ENCODE measurements around the gene USP7.
"Not testable (repeated sequence)": the region's sequence is repeated elsewhere in the genome, so short reads cannot be mapped to it uniquely, and the experiment has no call there.

USP7 gene

DNA sequence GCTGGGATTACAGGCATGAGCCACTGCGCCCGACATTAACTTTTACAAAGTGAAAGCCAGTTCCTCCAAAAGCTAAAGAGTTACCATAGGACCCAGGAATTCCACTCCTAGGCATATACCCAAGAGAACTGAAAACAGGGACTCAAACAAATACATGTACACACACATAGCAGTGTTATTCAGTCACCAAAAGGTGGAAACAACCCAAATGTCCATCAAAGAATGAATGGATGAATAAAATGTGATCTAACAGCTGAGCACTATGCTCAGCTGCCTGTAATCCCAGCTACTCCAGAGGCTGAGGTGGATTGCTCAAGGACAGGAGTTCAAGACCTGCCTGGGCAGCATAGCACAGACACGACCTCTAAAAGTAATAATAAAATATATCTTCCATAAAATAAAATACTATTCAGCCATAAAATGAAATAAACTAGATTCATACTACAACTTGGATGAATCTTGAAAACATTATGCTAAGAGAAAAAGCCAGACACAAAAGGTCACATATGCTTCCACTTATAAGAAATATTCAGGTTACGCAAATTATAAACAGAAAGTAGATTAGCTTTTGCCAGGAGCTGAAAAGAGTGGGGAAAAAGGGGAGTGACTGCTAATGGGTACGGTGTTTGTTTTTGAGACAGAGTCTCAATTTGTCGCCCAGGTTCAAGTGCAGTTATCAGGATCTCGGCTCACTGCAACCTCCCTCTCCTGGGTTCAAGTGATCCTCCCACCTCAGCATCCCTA is 9.3 kb upstream of the USP7 start:
- no peak for DNase-seq (ENCODE audit: low spot score)

DNA sequence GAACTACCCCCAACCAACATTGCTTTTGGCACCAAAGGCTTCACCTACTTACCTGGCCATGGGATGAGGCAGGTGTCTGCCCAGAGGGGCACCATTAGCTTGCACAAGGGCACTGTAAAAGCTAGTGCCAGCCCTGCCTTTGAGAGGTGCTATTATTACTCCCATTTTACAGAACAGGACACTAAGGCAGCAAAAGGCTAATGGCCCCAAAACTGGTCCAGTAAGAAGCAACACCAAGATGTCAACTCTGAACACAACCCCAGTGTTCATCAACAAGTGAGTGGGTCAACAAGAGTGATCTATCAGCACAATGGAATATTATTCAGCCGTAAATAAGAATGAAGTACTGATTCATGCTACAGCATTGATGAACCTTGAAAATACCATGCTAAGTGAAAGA is 7.7 kb upstream of the USP7 start:
- no peak for DNase-seq (ENCODE audit: low spot score)

DNA sequence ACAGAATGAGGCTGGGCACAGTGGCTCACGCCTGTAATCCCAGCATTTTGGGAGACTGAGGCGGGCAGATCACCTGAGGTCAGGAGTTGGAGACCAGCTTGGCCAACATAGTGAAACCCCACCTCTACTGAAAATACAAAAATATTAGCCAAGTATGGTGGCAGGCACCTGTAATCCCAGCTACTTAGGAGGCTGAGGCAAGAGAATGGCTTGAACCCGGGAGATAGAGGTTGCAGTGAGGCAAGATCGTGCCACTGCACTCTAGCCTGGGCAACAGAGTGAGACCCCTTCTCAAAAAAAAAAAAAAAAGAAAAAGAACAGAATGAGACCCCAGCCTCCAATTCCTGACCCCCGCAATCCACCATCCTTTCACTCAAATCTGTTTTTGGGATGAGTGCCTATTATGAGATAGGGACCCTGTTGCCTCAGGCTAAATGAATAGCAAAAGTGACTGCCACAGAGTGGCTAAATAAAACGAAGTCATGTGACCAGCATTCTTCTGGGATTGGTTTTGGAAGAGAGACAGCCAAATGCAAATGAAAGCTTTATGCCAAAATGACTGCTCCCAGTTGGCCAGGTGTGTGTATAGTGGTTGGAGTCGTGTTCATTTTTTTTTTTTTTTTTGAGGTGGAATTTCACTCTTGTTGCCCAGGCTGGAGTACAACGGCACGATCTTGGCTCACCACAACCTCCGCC is 5.6 kb upstream of the USP7 start:
- DNase-seq (ENCODE audit: low spot score) = not testable (repeated sequence)

DNA sequence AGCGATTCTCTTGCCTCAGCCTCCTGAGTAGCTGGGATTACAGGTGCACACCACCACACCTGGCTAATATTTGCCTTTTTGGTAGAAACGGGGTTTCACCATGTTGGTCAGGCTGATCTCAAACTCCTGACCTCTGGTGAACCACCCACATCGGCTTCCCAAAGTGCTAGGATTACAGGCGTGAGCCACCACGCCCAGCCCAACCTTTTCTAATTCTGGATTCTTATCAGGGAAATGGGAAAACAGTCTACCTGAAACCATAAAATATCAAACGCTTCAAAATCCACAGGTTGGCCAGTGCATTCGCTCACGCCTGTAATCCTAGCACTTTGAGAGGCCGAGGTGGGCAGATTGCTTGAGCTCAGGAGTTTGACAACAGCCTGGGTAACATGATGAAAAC is 4.3 kb upstream of the USP7 start:
- not testable (repeated sequence) for DNase-seq (ENCODE audit: low spot score)

DNA sequence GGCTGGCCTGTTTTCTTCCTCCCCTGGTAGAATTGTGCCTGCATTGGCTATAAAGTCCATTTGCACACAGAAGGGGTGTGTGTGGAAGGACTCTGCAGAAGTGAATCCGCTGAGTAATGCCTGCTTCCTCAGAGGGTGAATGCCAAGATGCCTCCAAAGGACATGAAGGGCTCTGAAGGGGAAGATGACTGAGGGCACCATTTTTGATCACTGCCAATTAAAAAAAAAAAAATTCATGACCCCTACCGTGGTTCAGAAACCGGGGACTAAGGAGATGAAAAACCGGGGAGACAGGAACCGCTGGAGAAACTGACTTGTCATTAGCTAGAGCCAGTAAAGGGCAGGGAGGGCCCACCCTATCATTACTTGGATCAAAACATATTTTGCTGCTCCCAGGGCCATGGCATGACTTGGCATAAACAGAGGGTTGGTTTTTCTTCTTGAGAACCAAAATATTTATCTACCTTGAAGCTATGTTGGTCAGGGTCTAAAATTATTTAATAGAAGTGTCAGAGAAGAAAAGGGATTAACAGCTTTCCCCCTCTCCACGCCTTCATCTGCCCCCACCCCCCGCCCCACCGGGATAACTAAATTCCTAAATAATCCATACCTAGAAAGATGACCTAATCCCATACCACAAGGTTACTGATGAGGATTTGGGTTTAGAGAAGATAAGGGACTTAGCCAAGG is 3.6 kb upstream of the USP7 start:
- DNase-seq (ENCODE audit: low spot score) = no peak

DNA sequence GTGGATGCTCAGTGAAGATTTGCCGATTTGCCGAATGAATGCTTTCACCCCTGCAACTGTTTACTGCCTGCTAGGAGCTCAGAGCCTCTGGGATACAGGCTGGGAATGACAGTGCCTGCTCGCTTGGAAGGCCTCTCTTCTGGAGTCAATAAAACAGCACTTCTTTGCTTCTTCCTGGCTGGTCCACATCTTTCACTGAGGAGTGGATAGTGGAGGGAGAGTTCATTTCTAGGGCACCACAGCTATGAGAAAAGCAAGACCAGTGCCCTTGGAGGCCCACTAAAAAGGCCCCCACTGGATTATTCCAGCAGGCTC is 3.1 kb upstream of the USP7 start:
- DNase-seq (ENCODE audit: low spot score) = no peak

DNA sequence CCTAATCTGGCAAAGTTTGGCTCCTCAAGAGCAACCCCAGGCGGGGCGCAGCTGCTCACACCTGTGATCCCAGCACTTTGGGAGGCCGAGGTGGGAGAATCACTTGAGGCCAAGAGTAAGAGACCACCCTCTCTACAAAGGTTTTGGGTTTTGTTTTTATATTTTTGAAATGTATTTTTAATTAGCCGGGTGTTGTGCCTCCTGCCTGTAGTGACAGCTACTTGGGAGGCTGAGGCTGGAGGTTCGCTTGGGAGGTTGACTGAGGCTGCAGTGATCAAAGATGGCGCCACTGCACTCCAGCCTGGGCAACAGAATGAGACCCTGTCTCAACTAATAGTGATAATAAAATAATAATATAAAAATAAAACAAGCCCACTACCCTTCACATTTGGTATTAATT is 756 bp upstream of the USP7 start:
- DNase-seq (ENCODE audit: low spot score) = no peak

DNA sequence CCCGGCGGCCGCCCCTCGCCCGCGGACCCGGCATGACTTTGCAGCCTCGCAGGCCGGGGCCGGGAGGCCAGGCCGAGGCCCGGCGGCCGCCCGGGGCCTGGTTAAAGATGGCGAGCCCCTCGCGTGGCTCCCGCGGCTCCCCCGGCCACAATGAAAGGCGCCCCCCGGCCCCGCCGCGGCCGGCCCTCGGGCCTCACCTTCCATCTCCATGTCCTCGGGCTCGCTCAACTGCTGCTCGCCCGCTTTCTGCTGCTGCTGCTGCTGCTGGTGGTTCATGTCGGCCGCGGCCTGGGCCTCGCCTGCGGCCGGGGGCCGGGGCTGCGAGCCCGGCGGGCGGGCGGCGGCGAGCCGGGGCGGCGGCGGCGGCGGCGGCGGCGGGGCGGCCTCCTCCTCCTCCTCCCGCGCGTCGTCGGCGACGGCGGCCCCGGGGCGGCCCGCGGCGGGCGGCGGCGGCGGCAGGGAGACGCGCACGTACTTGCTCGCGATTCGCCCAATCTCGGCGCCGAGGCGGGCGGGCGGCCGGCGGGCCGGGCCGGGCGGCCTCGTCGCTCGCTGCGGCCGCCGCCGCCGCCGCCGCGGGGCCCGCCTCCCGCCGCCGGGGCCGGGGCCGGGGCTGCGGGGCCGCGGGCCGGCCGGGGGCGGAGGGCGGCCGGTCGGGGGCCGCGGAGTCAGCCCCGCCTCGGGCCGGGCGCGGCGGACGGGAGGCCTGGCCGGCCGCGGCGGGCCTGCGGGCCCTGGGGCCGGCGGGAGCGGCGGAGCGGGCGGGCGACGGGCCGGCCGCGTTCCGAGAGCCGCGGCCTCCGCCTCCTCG is 491 bp downstream of the USP7 start:
- DNase-seq (ENCODE audit: low spot score) = no peak

DNA sequence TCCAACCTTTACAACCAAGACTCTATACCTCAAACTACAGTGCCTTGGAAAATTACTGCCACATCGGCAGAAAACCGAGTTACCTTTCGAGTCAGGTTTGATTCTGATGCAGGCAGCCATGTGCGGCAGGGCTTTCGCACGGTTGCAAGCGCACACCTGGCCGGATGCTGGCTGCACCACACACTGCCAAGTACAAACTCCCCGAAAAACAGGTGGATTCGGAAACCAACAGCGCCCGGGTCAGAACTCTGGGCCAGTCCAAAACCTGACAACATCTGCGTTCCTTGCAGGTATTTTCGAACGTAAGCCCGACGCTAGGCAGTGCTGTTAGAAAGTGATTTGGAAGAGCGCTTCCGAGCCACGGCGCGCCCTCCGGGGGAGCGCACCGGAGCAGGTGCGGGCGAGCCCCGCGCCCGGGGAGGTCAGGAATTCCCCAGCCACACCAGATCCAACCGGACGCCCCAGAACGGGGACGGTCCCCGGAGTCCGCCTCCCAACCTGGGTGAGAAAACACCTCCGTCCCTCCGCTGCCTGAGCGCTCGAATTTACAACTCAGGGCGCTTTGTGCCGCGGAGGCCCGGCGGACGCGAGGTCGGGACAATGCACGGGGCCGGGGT is 1.2 kb downstream of the USP7 start:
- DNase-seq (ENCODE audit: low spot score) = peak; percentile 24

DNA sequence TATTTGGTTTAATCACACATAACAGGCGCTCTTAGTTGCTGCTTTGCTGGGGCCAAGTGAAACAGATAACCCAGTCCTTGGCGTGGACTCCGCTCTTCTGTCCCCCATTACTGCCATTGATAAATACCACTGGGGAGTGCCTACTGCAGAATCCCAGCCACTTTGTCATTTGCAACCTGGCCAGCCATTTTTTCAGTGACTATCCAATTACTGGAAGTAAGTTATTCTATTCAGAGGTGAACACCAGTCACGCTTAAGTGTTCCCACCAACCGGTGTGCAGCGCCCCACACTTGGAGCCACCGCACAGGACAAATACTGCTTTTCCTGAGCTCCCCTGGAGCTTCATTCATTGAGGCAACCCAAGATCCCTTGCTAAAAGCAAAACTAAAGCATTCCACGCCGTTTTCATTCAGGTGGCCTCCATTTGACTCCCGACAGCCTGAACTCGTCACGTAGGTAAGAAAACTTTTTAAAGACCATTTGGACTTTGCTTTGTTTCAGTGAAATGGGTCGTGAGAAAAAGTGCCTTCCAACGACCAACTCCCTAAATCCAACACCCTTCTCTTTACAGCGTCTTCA is 1.8 kb downstream of the USP7 start:
- peak; percentile 40 for DNase-seq (ENCODE audit: low spot score)

DNA sequence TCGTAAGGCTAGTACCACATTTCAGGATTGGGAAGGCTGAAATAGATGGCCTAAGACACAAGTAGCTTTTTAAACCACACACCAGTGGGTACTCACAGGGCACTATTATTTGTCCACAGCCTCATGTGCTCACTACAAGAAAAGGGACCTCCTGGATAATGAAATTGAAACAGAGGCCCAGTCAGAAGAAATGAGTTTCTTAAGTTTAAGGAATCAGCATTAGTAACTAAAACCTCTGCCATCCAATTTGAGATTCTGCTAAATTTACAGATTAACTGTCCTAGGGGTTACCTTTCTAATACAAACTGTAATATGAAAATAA is 3.0 kb downstream of the USP7 start:
- DNase-seq (ENCODE audit: low spot score) = no peak

DNA sequence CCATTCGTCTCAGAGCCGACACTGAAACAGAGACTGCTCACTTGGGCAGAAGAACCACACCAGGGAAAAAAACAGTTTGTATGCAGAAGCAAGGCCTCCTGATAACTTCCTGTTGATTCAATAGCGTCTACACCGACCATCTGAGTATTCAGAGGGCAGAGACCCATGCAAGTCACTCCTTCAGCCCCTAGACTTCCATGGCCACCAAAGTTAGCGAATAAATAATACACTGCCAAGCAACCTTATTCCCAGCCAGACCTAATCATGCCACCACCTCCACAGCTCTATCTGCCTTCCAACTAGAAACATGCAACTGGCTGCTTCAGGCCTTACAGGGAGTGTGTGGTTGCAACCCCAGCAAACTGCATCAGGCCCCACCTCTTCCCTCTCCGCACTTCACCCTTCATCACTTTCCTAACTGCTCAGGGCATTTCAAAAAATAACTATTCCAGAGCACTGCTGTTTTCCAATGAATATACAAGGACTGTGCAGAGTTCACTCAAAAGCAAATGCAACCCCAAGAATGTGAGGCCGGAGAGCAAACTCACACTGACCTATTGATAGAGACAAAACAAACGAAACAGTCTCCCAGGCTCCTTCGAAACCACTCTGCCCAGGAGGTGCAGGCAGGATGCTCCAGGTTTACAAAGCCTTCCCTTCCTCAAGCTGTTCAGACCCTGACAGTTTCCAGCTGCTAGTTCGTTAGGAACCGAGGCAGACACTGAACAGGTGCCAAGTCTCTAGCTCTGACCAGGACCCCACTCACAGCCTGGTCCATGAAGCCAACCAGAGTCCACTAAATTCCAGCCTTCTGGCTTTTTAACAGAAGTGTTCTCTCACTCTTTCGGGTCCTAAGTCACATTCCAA is 3.6 kb downstream of the USP7 start:
- no peak for DNase-seq (ENCODE audit: low spot score)

DNA sequence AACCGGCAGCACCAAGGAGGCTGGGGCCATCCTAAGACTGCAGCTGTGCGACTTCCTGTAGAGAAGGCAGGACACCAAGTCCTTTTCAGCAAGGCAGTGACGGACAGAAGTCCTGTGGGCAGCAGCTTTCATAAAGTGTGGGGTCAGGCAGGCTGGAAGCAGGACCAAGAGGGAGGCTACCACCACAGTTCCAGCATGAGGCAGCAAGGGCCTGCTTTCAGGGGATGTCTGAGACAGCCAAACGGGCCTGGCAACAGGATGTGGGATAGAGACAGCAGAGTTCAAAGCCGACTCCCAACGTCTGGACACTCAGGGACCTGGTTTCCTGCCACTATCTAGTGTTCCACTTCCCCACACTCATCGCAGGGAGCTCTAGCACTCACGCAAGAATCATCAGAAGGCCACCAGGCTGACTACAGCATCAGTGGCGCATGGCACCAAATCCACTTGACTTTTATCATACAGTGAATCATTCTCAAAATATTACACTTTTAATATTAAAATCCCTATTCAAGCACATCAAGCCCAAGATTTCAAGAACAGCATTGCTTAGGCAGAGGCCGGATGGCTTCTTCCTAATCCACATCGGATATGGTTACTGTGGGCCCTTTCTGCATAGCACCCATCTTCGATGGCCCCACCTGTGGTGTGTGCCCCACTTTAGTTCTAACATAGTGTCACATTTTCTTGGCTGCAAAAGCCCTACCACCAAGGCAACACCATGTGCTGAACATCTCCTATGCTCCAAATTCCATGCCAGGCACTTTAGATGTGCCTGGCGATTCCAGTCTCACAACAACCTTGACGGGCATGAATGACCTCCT is 5.2 kb downstream of the USP7 start:
- peak; percentile 22 for DNase-seq (ENCODE audit: low spot score)

DNA sequence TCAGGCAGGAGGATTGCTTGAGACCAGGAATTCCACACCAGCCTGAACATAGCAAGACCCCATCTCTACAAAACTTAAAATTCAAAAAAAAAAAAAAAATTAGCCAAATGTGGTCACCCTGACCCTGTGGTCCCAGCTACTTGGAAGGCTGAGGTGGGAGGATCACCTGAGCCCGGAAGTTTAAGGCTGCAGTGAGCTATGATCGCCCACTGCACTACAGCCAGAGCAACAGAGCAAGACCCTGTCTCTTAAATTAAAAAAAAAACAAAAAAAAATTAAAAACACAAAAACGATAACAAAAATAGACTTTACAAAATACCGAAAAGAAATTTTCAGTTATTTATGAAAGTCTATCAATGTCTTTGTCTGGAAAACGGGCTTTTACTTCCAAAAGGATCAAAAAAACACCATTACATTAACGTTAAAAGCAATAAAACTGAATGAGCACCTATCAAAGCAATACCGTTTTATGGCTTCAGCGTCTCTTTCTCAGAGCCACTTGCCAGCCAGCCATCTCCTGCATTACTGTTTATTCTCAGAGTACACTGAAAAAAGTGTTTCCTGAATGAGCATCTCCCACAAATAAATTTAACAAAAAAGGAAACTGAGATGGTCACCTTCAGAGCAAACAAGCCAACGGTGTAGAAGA is 6.1 kb downstream of the USP7 start:
- DNase-seq (ENCODE audit: low spot score) = no peak

DNA sequence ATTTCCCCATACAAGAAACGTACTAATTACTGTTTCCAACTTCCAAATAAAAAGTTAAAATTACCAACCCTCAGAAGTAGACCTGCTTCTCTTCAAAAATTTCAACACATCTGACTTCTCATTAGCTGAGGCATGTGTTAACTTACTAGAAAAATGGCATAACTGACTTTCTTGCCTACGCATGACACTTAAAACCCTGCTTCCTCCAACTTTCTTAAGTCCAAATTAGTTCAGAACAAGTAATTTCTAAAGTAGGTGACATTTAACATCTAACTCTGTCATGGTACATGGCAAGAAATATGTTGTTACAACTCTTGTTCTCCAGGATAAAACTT is 6.7 kb downstream of the USP7 start:
- no peak for DNase-seq (ENCODE audit: low spot score)

DNA sequence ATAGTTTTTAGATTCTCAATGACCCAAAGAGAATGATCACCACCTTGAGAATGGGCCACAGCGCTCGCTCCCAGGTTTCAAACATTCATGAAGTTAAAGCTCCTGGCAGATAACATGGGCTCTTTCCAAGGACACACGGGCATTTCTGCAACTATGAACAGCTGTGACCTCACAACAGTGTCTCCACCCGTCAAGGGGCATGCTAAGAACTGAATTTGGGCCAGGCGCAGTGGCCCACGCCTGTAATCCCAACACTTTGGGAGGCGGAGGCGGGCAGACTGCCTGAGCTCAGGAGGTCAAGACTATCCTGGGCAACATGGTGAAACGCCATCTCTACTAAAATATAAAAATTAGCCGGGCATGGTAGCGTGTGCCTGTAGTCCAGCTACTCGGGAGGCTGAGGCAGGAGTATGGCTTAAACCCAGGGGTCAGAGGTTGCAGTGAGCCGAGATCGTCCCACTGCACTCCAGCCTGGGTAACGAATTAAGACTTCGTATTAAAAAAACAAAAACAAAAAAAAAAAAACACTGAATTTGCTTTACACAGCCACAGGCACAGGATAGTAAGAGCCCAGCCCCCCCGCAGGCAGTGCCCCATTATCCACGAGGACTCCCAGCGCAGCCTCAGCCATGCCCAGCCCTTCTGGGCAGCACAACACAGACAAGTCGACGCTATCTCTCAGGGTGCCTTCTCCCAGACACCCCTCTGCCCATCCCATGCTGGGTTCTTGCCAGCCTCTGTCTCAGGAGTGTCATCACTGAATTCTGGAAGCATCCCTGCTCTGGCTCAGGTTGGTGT is 7.2 kb downstream of the USP7 start:
- DNase-seq (ENCODE audit: low spot score) = no peak

DNA sequence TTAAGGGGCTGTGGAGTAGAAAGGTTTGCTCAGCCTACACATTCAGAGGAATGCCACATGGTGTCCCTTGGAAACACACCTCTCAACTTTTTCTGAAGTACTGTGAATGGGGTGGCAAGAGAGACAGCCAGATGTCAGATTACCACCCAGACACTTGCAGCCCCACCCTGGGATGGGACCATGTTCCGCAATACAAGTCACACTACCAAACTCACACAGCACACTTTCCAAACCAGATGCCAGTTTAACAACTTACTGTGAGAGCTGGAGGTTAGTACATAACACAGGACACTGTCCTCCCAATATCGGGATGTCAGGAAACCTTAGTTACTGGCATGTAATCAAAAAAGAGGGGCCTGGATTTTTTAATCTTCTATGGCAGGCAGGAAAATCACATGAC is 7.9 kb downstream of the USP7 start:
- no peak for DNase-seq (ENCODE audit: low spot score)

DNA sequence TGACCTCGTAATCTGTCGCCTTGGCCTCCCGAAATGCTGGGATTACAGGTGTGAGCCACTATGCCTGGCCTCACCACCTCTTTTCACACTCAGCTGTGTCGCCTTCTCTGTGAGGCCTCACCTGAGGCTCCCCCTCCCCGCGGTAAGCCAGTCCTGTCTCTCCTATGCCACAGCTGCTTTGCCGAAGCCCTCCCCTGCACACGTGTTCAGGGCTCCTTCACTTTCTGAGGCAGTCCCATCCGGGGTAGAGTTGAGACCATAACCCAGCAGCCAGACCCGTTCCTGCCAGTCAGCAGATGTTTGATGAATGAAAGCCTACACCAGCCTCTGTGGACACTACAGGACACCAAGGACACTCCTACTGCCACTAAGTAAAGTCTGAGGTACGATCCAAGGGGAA is 10.6 kb downstream of the USP7 start:
- no peak for DNase-seq (ENCODE audit: low spot score)

DNA sequence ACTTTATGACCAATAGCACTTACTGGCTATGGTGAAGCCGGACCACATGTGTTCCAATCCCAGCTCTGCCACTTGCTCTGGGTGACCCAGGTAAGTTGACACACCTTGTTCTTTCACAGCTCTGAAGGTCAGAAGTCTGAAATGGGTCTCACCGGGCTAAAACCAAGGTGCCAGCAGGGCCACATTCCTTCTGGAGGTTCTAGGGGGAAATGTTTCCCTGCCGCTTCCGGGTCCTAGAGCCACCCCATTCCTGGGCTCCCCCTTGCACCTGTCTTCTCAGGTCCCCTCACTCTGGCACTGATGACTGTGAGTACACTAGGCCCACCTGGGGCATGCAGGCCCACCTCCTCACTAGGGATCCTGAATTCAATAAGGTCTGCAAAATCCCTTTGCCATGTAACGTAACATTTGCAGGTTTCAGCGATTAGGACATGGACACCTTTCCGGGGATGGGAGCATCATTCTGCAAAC is 11.4 kb downstream of the USP7 start:
- DNase-seq (ENCODE audit: low spot score) = no peak
